SJCRH30 (cell line): ENCODE results near the gene CHST3. TPM values are rescaled to one million over a fixed set of nuclear protein-coding genes. Genes with fewer than 3 reads are reported as not detected.
"Not testable (repeated sequence)": the region's sequence is repeated elsewhere in the genome, so short reads cannot be mapped to it uniquely, and the experiment has no call there.

ENCODE experiments used
- DNase-seq, 2 experiments: peaks; one replicate each; pipeline ENCODE4 v3.0.0-alpha.2; 2015 to 2020
- H3K27ac ChIP-seq: fragments of 250-450 bp; sonication (Bioruptor Pico); 2 replicates; pipeline ENCODE4 v1.5.1; 2020; ENCODE audit warnings: mild to moderate bottlenecking, moderate library complexity
- H3K27me3 ChIP-seq: fragments of 250-450 bp; sonication (Bioruptor Pico); 2 replicates; pipeline ENCODE4 v1.5.1; 2020; ENCODE audit warnings: mild to moderate bottlenecking, moderate library complexity
- H3K36me3 ChIP-seq: fragments of 250-450 bp; sonication (Bioruptor Pico); 2 replicates; pipeline ENCODE4 v1.5.1; 2020; ENCODE audit warnings: mild to moderate bottlenecking, moderate library complexity
- H3K4me1 ChIP-seq: fragments of 250-450 bp; sonication (Bioruptor Pico); 2 replicates; pipeline ENCODE4 v1.5.1; 2020; ENCODE audit warnings: mild to moderate bottlenecking, moderate library complexity
- H3K4me3 ChIP-seq: fragments of 250-450 bp; sonication (Bioruptor Pico); 2 replicates; pipeline ENCODE4 v1.5.1; 2020; ENCODE audit warnings: mild to moderate bottlenecking, moderate library complexity
- H3K9me3 ChIP-seq: fragments of 250-450 bp; sonication (Bioruptor Pico); replicated peaks from 2 replicates; pipeline ENCODE4 v1.5.1; 2020; ENCODE audit warnings: mild to moderate bottlenecking, moderate library complexity
- total RNA-seq: library from RNA; depleted of rRNA; stranded (reverse); fragments of >200 nt; shearing (Covaris generic); gene quantifications from 2 replicates; pipeline ENCODE4 v1.2.3, GENCODE V29; 2014

The CHST3 gene
- total RNA-seq, 1 experiment from 2014 or later = 10.1 TPM

- peak; percentile 76 to 80 for DNase-seq
- H3K4me3 ChIP-seq = no peak overlapping the region
- peaks cover 48% of the 10 kb centered on the region for H3K4me1 ChIP-seq
- no peaks in the 10 kb centered on the region for H3K36me3 ChIP-seq
- no peaks in the 10 kb centered on the region for H3K9me3 ChIP-seq
- peak overlapping the region; percentile 64 for H3K27ac ChIP-seq
- no peaks in the 10 kb centered on the region for H3K27me3 ChIP-seq
Observed at GRCh38 chr10:71974489-71975021, 10.4 kb downstream of the CHST3 start.

- peak overlapping the region; percentile 64 for H3K27ac ChIP-seq
- peaks cover 44% of the 10 kb centered on the region for H3K4me1 ChIP-seq
- no peak overlapping the region for H3K4me3 ChIP-seq
- no peaks in the 10 kb centered on the region for H3K36me3 ChIP-seq
- no peaks in the 10 kb centered on the region for H3K27me3 ChIP-seq
- DNase-seq = peak; percentile 35 to 40
- no peaks in the 10 kb centered on the region for H3K9me3 ChIP-seq
Observed at GRCh38 chr10:71975087-71975870, 11.1 kb downstream of the CHST3 start.

GRCh38 chr10:71975871-71976725, 11.9 kb downstream of the CHST3 start:
- Histone ChIP-seq H3K9me3 (no peaks in the 10 kb centered on the region), H3K27ac (peak overlapping the region; percentile 64), H3K4me1 (peaks cover 39% of the 10 kb centered on the region), H3K4me3 (no peak overlapping the region), H3K27me3 (no peaks in the 10 kb centered on the region), H3K36me3 (no peaks in the 10 kb centered on the region)
- DNase-seq = peak in 1 of 2 experiments; percentile 39

DNA sequence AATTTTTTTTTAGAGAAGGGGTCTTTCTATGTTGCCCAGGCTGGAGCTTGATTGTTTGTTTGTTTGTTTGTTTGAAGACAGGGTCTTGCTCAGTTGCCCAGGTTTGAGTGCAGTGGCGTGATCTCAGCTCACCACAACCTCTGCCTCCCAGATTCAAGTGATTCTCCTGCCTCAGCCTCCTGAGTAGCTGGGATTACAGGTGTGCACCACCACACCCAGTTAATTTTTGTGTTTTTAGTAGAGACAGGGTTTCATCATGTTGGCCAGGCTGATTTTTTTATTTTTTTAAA, 13.4 kb downstream of the CHST3 start:
- not testable (repeated sequence) for DNase-seq, H3K36me3 ChIP-seq, H3K4me3 ChIP-seq, H3K27me3 ChIP-seq, H3K9me3 ChIP-seq, H3K27ac ChIP-seq
- H3K4me1 ChIP-seq = peaks cover 45% of the 10 kb centered on the region

DNA sequence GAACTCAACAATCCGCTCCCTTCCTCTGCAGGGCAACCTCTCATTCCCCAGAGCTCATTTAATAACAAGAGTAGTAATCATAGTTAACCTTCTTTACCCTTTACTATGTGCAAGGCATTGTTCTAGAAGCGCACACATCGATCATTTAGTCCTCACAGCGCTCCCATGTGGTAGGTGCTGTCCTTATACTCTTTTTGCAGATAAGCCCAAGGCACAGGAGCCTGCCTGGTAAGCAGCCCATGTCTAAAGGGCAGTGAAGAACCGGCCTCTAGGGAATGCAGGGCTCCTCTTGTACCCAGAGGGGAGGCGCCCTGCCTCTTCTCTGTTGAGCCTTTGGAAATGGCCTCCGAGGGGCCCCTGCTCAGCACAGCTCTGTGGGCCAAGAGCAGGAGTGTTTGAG, 14.3 kb downstream of the CHST3 start:
- H3K27me3 ChIP-seq = no peaks in the 10 kb centered on the region
- no peak for DNase-seq
- H3K27ac ChIP-seq = no peak overlapping the region
- peaks cover 38% of the 10 kb centered on the region for H3K4me1 ChIP-seq
- no peaks in the 10 kb centered on the region for H3K36me3 ChIP-seq
- H3K4me3 ChIP-seq = no peak overlapping the region
- no peaks in the 10 kb centered on the region for H3K9me3 ChIP-seq

GRCh38 chr10:71978988-71979691, 14.9 kb downstream of the CHST3 start:
- no peak for DNase-seq
- Histone ChIP-seq H3K4me3 (no peak overlapping the region), H3K27me3 (no peaks in the 10 kb centered on the region), H3K9me3 (no peaks in the 10 kb centered on the region), H3K36me3 (no peaks in the 10 kb centered on the region), H3K27ac (no peak overlapping the region), H3K4me1 (peaks cover 31% of the 10 kb centered on the region)

- Histone ChIP-seq H3K27me3 (no peaks in the 10 kb centered on the region), H3K4me1 (peaks cover 28% of the 10 kb centered on the region), H3K27ac (no peak overlapping the region), H3K9me3 (no peaks in the 10 kb centered on the region), H3K36me3 (no peaks in the 10 kb centered on the region), H3K4me3 (no peak overlapping the region)
- no peak for DNase-seq
Observed at GRCh38 chr10:71979692-71980062, 15.5 kb downstream of the CHST3 start.

DNA sequence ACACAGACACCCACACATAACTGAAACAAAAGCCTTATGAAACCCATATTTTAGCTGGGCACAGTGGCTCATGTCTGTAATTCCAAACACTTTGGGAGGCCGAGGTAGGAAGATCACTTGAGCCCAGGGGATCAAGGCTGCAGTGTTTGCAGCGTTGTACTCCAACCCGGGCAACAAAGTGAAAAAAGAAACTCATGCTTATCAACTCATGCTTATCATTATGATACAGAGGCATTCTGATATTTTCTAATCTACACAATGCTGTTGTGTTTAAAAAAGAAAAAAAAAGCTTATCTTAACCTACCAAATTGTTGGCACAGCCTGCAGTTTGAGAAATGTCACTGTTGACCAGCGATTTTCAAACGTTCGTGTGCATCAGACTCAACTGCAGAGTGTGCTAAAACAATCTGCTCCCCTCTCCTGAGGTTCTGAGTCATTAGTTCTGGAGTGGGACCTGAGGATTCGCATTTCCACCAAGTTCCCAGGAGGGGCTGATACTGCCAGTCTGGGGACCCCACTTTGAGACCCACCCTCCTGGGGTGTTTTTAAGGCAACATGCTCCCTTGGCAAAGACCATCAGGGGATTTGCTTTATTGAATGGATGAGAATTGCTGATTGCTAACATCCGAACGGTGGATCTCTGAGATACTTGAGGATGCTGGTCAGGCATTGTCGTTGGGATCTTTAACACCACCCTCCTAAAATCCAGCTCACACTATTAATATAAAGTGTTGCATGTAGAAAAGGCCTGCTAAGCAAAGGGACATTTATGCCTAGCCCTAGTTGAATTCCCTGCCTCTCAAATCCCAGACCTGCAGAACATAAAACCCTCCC, 16.2 kb downstream of the CHST3 start:
- no peaks in the 10 kb centered on the region for H3K27me3 ChIP-seq
- no peaks in the 10 kb centered on the region for H3K36me3 ChIP-seq
- no peak overlapping the region; the same call in 1 of the 2 replicates for H3K27ac ChIP-seq
- DNase-seq = no peak
- no peaks in the 10 kb centered on the region for H3K9me3 ChIP-seq
- H3K4me3 ChIP-seq = no peak overlapping the region
- peaks cover 21% of the 10 kb centered on the region for H3K4me1 ChIP-seq

GRCh38 chr10:71981015-71981875, 17.1 kb downstream of the CHST3 start:
- DNase-seq = peak; percentile 27 to 58
- Histone ChIP-seq H3K4me1 (peaks cover 12% of the 10 kb centered on the region; the same call in 1 of the 2 replicates), H3K4me3 (no peak overlapping the region), H3K27ac (no peak overlapping the region; the same call in 1 of the 2 replicates), H3K36me3 (no peaks in the 10 kb centered on the region), H3K27me3 (no peaks in the 10 kb centered on the region), H3K9me3 (no peaks in the 10 kb centered on the region)

GRCh38 chr10:71981876-71982230, 17.7 kb downstream of the CHST3 start:
- Histone ChIP-seq H3K27me3 (no peaks in the 10 kb centered on the region), H3K27ac (no peak overlapping the region), H3K36me3 (no peaks in the 10 kb centered on the region), H3K4me1 (peaks cover 8% of the 10 kb centered on the region; the same call in 1 of the 2 replicates), H3K4me3 (no peak overlapping the region), H3K9me3 (no peaks in the 10 kb centered on the region)
- no peak for DNase-seq

- no peak for DNase-seq
- Histone ChIP-seq H3K27me3 (no peaks in the 10 kb centered on the region), H3K4me1 (peaks cover 6% of the 10 kb centered on the region; the same call in 1 of the 2 replicates), H3K4me3 (no peak overlapping the region), H3K9me3 (no peaks in the 10 kb centered on the region), H3K36me3 (no peaks in the 10 kb centered on the region), H3K27ac (no peak overlapping the region)
Observed at GRCh38 chr10:71982269-71983178, 18.3 kb downstream of the CHST3 start.

GRCh38 chr10:71984126-71984808, 20.1 kb downstream of the CHST3 start:
- no peak for DNase-seq
- H3K4me3 ChIP-seq = no peak overlapping the region
- no peaks in the 10 kb centered on the region for H3K36me3 ChIP-seq
- peaks cover 6% of the 10 kb centered on the region; the same call in 1 of the 2 replicates for H3K4me1 ChIP-seq
- H3K27me3 ChIP-seq = no peaks in the 10 kb centered on the region
- no peaks in the 10 kb centered on the region for H3K9me3 ChIP-seq
- H3K27ac ChIP-seq = no peak overlapping the region
